Gastroesophageal sphincter (tissue), 3 donors: Measurements from ENCODE around the gene SNCG.

ENCODE experiments used
- CTCF ChIP-seq, 4 experiments: fragments of 200-600 bp in 2 of 4; fragments of 450-650 bp in 2 of 4; sonication (generic) in 1 of 4; IDR thresholded peaks; one replicate each; pipeline ENCODE4 v1.5.1; 2017 to 2019; ENCODE audit warnings: antibody characterized with exemption in 4 of 4, mild to moderate bottlenecking in 2 of 4, moderate library complexity in 2 of 4
- EP300 ChIP-seq: sonication (generic); formaldehyde crosslinking; IDR thresholded peaks from one replicate; pipeline ENCODE4 v1.6.1; 2017; ENCODE audit warnings: antibody characterized with exemption, mild to moderate bottlenecking
- POLR2AphosphoS5 ChIP-seq: sonication (generic); formaldehyde crosslinking; IDR thresholded peaks from one replicate; pipeline ENCODE4 v1.6.1; 2017; ENCODE audit warnings: antibody characterized with exemption

DNA sequence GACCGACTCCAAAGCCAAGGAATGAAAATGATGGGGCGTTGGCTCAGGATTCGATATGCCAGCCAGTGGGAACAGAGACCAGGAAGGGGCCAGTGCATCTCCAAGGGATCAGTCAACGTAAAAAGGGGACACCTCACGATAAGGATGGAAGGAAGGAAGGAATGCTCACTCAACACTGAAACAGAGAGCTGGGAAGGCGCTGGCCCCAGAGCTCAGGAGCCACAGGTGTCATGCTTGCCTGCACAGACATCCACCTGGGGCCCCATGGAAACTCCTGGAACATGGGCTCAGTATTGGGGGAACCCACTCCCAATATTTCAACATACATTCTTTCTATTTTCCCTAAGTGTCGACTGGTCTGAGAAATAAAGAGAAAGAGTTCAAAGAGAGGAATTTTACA is 6.3 kb upstream of the SNCG start:
- TF ChIP-seq CTCF (IDR thresholded peaks at IDR 0.05) (no peak), EP300 (no peak), POLR2AphosphoS5 (no peak)
